ENCODE data around the gene TRIM13. TPM values are rescaled to one million over a fixed set of nuclear protein-coding genes. Genes with fewer than 3 reads are reported as not detected.
"Not testable (repeated sequence)": the region's sequence is repeated elsewhere in the genome, so short reads cannot be mapped to it uniquely, and the experiment has no call there.

TRIM13 gene, protein sequence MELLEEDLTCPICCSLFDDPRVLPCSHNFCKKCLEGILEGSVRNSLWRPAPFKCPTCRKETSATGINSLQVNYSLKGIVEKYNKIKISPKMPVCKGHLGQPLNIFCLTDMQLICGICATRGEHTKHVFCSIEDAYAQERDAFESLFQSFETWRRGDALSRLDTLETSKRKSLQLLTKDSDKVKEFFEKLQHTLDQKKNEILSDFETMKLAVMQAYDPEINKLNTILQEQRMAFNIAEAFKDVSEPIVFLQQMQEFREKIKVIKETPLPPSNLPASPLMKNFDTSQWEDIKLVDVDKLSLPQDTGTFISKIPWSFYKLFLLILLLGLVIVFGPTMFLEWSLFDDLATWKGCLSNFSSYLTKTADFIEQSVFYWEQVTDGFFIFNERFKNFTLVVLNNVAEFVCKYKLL
- 10 to 100 TPM in 1 of 3 donors, 1 to 10 TPM in 2; 6.5 to 10.7 (median 8.2) TPM for polyA plus RNA-seq

DNA sequence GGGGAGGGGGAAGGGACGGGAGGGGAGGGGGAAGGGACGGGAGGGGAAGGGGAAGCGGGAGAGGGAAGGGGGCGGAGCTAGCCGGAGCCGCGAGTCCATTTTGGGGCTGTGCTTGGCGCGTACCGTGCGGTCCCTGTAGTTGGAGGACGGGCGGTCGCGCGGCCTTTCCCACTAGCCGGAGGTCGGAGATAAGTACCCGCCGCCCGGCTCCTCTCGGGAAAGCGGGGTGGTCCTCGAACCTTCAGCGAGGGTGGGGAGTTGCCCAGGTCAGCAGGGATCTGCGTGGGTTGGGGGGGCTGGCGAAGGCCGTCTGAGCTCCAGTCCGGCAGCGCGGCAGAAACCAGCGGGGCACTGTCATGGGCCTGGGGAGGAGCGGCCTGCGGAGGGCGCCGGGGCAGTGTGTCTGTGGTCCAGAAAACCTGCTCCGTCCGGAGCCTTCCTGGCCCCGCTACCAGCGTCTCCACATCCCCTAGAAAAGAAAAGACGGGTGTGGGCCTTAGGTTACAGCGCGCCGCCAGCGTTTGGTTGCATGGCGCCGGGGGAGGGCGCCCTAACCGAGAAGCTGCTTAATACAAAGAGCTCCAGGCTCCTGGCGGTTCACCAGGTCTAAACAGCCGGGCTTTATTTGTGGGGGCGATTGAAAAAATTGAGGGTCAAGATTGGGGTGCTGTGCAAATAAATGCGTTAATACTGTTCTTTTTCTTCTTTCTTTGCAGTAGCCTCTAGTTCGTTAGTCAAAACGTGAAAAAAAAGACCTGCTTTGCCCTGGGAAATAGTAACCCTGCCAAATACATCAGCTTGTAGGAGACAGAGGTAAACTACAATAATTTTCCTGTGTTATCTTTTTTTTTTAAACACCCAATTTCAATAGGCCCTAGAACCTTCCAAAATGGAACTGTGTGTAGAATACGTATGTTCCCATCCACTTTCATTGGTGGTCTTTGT is at the start of gene TRIM13:
Gene TRIM13 (plus strand): TSS at position 92 of the 945 bp plus-strand sequence. CDS start 14,899 bp downstream, outside the sequence.
- 0 to 1% (median 1%) methylated on average over 41 to 55 of the region's 56 CpGs for WGBS, 3 donors
- peak within 1 kb of the TSS; percentile 83 for H3K27ac ChIP-seq (ENCODE audit: low read depth, low read length)

DNA sequence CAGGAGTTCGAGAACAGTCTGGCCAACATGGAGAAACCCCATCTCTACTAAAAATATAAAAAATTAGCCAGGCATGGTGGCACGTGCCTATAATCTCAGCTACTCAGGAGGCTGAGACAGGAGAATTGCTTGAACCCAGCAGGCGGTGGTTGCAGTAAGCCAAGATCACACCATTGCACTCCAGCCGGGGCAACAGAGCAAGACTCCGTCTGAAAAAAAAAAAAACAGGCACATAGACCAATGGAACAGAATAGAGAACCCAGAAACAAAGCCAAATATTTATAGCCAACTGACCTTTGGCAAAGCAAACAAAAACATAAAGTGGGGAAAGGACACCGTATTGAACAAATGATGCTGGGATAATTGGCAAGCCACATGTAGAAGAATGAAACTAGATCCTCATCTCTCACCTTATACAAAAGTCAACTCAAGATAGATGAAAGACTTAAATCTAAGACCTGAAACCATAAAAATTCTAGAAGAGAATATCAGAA is 48.0 kb upstream of the TRIM13 start:
- WGBS, 3 donors, result 82 to 95% (median 93%) methylated on average over 6 of the region's 6 CpGs
- not testable (repeated sequence) for H3K27ac ChIP-seq (ENCODE audit: low read depth, low read length)

DNA sequence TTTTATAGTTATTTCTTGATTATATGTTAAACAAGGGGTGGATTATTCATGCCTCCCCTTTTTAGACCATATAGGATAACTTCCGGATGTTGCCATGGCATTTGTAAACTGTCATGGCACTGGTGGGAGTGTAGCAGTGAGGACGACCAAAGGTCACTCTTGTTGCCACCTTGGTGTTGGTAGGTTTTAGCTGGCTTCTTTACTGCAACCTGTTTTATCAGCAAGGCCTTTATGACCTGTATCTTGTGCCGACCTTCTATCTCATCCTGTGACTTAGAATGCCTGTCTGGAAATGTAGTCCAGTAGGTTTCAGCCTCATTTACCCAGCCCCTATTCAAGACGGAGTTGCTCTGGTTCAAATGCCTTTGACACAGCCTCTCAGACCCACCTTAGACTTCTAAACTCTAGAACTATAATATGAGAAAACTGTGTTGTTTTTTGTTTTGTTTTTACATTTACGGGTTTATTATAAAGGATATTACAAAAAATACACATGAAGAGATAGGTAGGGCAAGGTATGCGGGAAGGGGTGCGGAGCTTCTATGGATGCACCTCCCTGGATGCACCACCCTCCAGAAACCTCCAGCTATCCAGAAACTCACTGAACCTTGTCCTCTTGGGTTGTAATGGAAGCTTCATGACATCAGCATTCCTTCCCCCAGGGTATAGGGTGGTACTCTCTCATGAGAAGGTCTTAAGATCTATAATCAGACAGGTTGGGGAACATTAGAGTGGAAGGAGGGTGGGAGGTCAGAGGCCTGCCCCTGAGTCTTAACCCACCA is 44.9 kb upstream of the TRIM13 start:
- no peak overlapping the region for H3K27ac ChIP-seq (ENCODE audit: low read depth, low read length)
- 81 to 89% (median 88%) methylated on average over 7 of the region's 7 CpGs for WGBS, 3 donors

DNA sequence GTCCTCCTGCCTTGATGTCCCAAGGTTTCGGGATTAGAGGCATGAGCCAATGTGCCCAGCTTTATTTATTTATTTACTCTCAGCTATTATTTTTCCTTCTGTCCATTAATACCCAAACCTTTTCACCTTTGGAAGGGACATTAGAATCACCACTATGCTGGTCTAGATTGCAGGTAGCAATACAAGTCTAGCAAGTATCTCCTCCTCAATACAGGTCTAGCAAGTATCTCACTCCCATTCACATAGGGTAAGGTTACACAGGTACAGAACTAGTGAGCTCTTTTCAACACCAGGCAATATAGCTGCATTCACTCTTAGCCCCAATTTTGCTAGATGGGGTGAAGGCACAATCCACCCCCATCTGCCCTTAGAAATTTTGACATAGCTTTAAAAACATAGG is 43.3 kb upstream of the TRIM13 start:
- 97 to 100% (median 97%) methylated on average over 1 of the region's 1 CpG for WGBS, 3 donors
- no peak overlapping the region for H3K27ac ChIP-seq (ENCODE audit: low read depth, low read length)

DNA sequence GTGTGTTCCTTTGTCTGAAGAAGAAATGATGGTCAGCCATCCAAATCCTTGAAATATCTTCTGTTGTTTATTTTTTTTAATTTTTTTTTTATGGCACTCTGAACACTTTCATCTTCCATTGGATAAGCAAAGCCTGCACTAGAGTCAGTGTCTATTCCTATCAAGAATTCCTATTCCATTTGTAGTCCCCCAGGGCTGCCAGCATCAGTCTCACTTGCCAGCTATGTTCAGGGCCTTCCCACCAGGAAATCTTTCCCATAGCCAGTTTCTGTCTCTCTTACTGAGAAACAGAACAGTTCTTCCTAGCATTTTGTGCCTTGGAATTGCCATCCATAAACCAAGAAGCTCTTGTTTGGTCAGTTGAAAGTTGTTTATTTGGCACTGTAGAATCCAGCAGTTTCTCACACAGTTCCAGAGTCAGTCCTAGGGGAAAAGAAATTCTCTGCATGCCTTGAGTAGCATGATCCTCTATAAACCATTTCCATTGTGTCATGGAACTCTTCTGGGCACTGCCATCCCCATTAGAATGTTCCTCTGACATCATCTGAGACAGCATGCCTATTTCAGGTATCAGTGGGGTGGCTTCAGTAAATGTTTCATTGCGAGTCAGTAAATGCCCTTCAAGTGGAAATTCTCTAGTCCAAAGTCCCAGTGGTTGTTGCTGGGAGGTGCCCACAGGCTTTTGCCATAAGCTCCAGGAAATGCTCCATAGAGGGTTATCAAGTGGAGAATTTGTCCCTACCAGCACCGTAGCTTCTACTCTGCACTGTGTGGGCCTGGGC is 42.0 kb upstream of the TRIM13 start:
- 88 to 91% (median 89%) methylated on average over 2 of the region's 2 CpGs for WGBS, 3 donors
- no peak overlapping the region for H3K27ac ChIP-seq (ENCODE audit: low read depth, low read length)

DNA sequence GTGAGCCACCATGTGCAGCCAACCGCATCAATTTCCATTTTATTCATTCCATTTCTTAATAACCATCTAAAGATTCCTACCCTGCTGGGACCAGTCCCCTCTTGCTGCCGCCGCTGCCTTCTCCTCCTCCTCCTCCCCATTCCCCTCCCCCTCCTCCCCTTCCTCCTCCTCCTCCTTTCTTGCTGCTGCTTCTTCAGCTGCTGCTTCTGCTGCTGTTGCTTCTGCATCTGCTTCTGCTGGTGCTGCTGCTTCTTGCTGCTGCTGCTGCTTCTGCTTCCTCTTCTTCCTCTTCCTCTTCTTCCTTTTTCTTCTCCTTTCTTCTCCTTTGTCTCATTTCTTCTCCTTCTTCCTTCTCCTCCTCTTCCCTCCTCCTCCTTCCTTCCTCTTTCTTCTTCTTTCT is 40.7 kb upstream of the TRIM13 start:
- WGBS, 3 donors, result 76 to 96% (median 90%) methylated on average over 3 of the region's 3 CpGs

DNA sequence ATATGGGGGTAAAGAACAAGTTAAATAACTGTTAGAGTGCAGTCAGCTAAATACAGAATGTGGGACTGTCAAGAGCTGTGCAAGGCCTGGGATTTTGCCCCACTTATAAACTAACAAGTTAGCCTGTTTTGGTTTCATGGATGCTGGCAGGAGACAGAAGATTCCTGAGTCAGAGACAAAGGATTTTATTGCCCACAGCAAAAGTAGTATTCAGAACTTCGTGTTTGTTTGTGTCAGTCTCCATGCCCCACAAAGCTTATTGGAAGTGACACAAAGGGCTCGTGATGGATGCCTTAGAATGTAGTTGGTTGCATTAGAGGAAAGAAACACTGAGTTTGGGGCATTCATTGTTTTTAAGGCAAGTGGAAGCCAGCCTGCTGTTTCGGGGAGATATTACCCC is 38.5 kb upstream of the TRIM13 start:
- no peak overlapping the region for H3K27ac ChIP-seq (ENCODE audit: low read depth, low read length)
- WGBS, 3 donors, result 87 to 92% (median 87%) methylated on average over 3 of the region's 3 CpGs

More for the DNA sequence above, 40.7 kb upstream of the TRIM13 start:
- H3K27ac ChIP-seq (ENCODE audit: low read depth, low read length), result no peak overlapping the region

DNA sequence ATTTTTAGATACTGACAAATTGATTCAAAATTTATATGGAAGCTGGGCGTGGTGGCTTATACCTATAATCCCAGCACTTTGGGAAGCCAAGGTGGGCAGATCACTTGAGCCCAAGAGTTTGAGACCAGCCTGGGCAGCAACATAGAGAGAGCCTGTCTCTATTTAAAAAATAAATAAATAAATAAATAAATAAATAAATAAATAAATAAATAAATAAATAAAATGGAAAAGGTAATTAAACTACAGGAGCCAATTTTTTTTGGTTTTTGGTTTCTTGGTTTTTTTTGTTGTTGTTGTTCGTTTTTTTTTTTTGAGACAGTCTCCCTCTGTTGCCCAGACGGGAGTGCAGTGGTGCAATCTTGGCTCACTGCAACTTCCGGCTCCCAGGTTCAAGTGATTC is 29.4 kb upstream of the TRIM13 start:
- WGBS, 3 donors, result 90 to 97% (median 92%) methylated on average over 4 of the region's 4 CpGs
- no peak overlapping the region for H3K27ac ChIP-seq (ENCODE audit: low read depth, low read length)

DNA sequence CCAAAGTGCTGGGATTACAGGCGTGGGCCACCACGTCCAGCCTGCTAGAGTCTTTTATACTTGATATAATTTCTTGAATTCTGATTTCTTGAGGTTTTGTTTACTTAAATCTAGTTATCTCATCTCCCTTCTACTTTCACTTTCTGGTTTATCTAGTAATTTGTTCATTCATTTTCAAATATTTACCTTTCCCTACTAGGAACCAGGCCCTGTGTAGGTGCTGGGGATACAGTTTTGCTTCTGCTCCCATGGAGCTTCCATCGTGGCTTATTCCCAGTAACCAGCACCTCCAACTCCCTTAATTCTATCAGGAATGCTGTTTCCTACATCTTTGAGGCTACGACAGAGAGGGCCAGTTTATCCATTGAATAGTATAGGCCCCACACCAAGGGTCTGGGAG is 24.1 kb upstream of the TRIM13 start:
- no peak overlapping the region for H3K27ac ChIP-seq (ENCODE audit: low read depth, low read length)
- WGBS, 3 donors, result 51 to 88% (median 85%) methylated on average over 4 of the region's 4 CpGs

DNA sequence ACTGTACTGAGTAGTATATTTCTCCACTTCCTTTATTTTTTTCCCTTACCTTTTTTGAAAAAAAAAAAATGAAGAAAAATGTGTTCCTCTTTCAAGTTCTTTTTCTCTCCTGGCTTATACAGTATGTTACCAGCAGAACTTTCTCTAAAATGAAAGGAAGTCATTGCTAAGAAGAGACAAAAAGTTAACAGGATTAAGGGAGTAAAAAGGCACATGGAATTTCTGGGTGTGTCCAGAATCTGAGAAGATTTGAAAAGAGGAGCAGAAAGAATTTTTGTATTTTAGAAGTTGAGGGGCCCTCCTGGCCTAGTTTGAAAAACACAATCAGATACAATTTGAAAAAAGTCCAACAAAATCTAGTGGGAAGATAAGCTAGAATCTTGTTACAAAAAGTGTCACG is 21.0 kb upstream of the TRIM13 start:
- WGBS, 3 donors, result 75 to 89% (median 83%) methylated on average over 1 of the region's 1 CpG
- no peak overlapping the region for H3K27ac ChIP-seq (ENCODE audit: low read depth, low read length)

DNA sequence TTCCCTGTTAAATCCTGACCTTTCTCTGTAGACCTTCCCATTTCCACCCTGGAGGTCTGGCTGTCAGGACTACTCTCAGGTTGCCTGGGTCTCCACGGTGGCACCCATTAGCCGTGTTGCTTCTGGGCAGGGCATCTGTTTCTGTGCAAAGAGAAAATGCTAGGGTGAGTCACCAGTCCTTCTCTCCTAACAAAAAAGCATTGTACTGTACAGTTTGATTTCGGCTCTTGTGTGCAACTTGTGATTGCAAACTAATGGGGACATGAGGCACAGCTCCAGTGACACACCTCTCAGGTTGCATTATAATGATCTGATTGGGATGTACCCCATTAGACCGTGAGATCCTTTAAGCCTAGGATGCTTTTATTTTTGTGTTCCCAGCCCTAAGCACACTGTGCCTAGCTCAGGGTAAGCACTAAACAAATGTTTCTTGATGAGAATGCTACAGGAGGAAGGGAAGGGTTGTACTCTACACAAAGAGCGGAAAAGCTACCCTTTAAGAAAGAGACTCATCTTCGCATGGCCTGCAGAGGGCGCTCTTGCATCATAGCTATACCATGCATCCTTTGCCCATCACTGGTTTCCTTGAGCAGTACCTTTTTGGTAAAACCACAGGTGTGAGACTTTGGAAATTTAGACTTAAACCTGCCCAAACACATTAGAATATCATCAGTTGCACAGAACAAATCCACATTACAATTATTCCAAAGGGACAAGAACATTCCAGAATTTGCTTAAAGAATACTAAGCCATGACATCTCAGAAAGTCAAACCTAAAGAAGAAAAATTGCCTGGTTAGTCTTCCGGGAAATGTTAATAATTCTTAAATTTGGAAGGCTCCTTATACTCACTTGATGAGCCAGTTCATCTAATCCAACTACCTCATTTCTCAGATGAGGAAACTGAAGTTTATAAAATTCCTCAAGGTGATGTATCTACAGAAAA is 20.3 kb upstream of the TRIM13 start:
- H3K27ac ChIP-seq (ENCODE audit: low read depth, low read length), result no peak overlapping the region
- WGBS, 3 donors, result 44 to 62% (median 53%) methylated on average over 8 of the region's 8 CpGs

DNA sequence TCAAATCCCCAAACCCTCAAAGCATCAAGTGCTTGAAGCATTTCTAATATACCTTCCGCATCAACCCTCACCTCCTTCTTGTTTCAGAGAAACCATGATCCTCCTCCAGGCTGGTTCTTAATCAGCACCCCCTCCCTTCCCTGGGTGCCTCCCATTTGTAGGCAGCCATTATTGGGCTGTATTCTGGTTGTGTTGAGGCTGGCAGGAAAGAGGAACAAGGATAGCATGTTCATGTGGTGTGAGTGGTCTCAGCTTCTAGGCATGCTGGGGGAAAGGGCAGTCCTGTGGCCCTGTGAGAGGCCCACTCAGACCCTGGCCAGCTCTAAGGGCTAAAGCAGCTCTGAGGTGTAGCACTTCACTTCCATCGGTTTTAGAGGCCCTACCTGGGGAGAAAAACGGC is 18.9 kb upstream of the TRIM13 start:
- WGBS, 3 donors, result 71 to 83% (median 83%) methylated on average over 3 of the region's 3 CpGs
- H3K27ac ChIP-seq (ENCODE audit: low read depth, low read length), result no peak overlapping the region

DNA sequence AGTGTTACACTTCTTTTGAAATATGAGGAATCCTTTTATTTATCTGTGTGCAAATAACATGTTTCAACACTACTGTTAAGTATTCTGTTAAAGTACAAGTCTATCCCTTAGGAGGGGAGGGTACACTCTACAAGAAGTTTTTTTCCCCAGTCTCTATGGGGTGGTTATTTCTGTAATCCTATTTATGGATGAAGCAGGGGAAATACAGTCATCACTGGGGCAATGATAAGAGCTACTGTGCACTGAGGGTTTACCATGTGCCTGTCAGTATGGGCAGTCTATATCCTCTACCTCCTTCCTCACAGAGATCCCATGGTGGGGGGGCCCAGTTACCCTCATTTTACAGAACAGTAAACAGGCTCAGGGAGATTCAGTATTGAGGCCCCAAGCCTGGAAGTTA is 16.6 kb upstream of the TRIM13 start:
- no peak overlapping the region for H3K27ac ChIP-seq (ENCODE audit: low read depth, low read length)

DNA sequence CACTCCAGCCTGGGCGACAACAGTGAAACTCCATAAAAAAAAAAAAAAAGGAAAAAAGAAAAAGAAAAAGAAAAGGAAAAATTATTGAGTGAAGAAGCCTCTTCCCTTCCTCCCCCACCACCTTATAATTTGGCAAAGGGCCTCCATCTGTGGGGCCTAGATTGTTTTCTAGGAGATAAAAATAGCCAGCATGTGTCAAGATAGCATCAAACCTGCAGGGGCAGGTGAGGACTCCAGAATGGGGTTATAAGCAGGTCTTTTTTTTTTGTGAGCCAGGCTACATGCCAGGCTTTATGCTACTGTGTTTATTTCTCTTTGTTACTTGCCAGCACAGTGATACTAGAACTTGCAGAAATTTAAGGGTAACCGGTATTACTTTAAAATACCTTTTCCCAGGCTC is 11.7 kb upstream of the TRIM13 start:
- H3K27ac ChIP-seq (ENCODE audit: low read depth, low read length), result no peak overlapping the region
- 51 to 95% (median 87%) methylated on average over 2 of the region's 2 CpGs for WGBS, 3 donors

DNA sequence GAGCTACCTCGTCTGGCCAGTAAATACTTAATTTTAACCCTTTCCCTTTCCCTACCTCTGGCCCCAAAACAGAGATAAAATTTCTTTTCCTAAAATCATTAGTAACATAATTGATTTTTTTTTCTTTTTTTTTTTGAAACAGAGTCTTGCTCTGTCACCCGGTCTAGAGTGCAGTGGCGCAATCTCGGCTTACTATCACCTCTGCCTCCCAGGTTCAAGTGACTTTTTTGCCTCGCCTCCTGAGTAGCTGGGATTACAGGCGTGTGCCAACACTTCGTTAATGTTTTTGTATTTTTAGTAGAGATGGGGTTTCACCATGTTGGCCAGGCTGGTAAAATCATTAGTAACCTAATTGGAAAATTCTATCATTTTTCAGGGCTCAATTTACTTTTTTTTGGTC is 10.4 kb upstream of the TRIM13 start:
- H3K27ac ChIP-seq (ENCODE audit: low read depth, low read length), result no peak overlapping the region
- WGBS, 3 donors, result 84 to 92% (median 88%) methylated on average over 7 of the region's 7 CpGs

DNA sequence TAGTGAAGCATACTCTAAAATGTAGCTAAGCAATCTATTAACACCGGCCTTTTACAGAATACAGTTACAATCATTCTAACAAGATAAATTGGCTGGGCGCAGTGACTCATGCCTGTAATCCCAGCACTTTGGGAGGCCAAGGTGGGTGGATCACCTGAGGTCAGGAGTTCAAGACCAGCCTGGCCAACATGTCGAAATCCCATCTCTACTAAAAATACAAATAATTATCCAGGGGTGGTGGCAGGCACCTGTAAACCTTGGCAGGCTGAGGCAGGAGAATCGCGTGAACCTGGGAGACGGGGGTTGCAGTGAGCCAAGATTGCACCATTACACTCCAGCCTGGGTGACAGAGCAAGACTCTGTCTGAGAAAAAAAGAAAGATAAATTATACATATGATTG is 6.2 kb upstream of the TRIM13 start:
- H3K27ac ChIP-seq (ENCODE audit: low read depth, low read length), result not testable (repeated sequence)
- WGBS, 3 donors, result 88 to 97% (median 96%) methylated on average over 6 of the region's 6 CpGs

DNA sequence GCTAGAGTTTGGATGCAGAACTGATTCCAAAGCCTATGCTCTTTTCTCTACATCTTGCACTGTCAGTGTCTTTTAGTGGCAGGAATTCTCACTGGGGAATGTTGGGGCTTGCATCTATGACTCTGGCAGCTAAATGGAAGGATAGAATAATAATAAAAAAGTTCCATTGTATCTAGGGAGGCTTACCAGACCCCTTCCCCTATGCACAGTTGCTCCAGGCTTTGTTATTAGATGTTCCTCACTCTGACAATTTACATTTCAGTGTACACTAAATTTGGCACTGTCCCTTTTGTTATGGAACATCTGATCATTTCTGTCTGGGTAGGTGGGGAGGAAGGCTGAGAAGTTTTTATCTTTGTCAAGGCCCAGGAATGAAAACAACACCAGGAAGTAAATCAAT is 3.7 kb upstream of the TRIM13 start:
- no peak overlapping the region for H3K27ac ChIP-seq (ENCODE audit: low read depth, low read length)
